HuH-7 (cell line): ENCODE data around the gene COL17A1.

Experiments used
- DNase-seq: peaks from one replicate; pipeline ENCODE4 v3.0.0; 2011; ENCODE audit warnings: low spot score

COL17A1 gene

DNA sequence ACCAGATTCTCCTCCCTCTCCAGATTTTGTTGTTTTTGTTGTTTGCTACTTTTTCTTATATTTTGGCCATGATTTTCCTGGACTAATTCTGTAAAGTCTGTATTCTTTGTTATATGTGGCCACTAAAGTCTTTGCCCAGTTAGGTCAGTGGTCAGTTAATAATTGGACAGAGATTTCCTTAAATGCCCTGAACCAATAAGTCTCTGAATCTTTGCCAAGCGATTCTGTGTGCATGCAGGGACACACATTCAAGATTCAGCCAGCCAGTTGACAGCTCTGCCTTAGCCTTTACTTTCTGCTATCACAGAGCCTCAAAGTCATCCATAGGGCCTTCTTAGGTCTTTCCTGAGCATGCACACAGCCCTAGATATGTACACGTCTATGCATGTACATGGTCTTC is 11.0 kb upstream of the COL17A1 start:
- no peak for DNase-seq

DNA sequence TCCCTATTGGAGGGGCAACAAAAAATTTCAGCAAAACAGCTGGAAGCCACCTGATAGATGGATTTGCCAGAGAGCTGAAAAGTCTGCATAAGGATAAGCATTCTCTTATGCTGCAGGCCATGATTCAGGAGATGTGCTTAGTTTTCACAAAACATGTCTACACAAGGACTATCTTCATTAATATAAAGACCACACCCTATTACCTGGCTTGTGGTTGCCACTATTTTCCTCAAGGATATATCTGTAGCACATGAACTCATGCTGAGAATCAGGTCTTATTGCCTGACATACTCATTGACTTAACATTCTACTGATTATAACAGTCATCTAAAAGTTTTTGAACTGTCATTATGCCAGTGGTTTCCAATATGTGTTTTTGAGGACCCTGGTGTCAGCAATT is 7.1 kb upstream of the COL17A1 start:
- DNase-seq = no peak

DNA sequence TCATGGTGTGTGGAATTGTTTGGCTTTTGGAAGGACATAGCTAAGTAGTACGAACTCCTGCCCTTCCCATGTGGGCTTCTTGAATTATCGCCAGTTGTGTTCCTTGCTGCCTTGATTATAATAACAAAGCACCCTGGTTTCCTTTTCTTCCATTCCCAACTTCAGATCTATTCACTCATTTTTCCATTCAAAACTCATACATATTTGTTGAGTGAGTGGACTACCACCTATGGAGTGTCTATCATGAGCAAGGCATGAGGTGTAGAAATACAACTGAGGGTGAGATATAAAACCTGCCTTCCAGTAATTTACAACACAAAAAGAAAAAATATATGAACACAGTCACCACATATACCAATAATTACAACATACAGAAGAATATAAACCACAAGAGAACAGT is 4.9 kb upstream of the COL17A1 start:
- no peak for DNase-seq

DNA sequence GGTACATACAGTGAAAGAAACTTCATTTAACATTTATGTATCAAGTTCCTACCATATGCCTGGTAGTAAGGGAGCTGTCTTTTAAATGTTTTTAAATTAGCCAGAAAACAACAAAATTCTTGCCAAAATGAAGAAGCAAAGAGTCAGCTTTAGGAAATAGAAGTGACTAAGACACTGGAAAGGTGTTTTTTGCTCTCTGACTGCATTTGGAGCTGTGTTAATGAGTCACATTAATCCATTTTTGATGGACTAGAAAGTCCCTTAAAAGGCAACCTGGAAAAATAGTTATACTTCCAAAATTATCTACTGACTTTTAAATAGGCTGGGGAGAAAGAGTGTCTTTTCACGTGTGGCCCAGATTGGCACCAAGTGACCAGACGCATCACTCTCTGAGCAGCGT is 3.9 kb upstream of the COL17A1 start:
- DNase-seq = no peak

DNA sequence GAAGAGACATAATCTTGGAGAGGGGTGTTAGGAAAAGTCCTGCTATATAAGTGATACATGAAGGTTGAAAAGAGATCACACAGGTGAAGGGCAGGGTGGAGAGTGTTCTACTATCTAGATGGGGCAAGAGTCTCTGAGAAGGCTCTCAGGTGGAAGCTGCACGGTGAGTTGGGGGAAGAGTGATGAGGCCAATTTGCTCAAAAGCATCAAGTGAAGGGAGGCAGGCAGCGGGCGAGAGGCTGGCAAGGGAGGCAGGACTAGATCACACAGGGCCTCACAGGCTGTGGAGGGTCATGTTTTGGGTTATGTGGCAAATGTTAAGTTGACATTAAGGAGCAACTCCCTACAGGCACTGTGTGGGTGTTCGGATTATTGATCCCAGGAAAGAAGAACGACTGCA is 2.6 kb upstream of the COL17A1 start:
- DNase-seq = no peak

DNA sequence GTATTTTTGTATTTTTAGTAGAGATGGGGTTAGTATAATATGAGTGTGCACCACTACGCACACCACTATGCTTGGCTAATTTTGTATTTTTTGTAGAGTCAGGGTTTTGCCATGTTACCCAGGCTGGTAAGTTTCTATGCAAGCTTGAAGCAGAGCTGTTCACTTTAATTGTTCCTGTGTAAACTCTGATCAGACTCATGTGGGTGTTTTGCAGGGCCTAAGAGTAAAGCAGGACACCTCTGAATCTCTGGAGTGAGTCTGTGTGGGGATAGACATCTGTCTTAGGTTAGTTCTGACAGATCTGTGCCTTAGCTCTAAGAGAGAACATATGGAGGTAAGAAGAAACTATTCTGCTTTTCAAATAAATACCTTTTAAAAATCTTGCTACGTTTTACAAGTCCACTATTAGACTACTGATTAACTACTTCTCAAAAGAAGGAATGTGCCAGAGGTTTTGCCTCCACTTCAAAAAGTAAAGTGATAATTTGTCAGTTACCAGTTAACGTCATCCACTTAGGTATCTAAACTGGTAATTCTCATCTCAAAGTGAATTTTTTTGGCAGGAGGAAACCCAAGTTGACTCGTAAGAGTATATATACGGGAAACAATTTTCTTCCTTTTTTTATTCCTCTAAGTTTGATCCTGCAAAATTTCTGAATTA is 1.1 kb downstream of the COL17A1 start:
- DNase-seq = no peak

DNA sequence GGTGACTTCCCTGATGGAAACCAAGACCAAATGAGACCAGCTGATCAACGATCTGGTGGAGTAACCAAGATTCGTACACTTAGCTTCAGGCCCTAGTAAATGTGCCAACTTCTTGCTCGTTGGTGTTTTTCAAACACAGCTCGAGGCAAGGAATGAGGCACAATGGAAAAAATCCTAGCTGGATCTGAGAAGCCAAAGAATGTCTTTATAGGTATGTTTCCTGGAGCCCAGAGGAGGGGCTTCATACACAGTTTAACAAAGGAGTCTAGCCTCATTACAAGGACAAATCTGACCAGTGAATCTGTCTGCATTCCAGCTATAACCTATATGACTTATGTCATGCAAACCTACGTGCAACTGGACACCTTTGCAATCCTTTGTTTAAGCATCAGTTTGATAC is 3.7 kb downstream of the COL17A1 start:
- DNase-seq = no peak

DNA sequence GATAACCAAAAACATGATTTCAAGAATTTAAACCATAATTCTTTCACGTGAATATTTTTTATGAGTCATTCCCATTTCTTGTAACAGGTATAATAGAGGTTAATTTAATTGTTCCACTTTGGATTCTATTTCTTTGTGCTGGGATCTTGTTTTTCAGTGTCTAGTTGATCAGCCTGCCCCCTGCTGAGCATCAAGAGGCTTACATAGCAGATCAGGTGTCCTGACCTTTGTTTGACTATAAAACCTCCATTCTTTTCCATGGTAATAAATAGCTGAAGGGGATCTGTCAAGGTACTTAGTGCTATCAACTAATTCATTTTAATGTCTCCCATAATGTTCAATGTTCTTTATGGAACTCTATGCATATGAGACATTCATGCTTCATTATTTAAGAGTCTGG is 4.9 kb downstream of the COL17A1 start:
- peak; percentile 38 for DNase-seq

DNA sequence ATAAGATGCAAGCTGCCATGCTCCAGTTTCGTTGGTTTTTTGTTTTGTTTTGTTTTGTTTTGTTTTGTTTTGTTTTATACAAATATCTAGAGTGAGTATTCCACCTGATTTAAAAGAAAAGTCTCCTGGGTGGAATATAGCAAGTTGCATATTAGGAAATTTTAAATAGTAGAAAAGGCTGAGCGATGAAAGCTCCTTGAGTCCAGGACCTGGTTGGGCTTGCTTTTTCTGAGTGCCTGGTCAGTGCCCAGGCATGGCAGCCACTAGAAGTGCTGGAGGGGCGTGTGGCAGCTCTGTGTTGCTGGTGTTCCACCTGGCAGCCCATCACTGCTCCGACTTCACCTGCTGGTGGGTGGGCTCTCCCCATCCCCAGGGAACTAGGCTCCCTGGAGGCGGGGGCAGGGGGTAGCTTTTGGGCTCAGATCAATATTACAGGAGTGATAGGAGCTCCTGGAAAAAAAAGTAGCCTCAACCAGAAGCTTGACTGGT is 8.0 kb downstream of the COL17A1 start:
- no peak for DNase-seq

DNA sequence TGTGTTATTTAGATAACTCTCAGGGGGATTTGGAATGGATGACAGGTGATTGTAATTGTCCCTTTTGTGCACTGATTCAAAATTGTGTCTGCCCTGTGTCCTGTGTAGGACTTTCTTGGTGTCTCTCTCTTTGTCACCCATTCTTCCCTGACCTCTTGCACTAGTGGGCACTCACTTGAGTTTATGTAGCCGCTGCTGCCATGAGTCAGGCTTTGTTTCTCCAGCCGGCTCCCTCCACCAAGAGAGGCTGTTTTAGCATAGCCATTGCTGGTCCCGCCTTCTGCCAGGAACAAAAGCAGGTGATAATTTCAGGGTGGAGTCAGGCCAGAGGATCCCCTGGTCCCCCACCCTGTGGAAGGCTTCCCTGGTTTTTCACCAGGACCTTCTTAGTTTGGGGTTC is 8.4 kb downstream of the COL17A1 start:
- no peak for DNase-seq

DNA sequence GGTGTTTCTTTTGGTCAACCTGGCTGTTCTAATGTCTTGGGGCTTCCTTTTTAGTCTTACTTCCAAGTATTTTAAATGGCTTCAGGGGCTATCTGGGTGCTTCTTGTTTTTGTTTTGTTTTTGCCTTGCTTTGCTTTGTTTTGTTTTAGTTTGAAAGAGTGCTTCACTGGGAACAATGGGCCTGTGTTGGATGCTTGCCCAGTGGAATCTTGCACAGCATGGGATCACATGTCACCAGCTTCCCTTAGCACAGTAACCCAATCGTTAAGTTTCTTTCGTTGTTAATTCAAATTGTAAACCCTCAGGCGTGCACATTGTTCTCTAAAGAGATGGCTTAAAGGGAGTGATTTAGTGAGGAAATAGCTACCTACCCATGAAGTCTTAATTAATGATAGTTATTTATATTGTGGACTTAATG is 8.9 kb downstream of the COL17A1 start:
- no peak for DNase-seq

DNA sequence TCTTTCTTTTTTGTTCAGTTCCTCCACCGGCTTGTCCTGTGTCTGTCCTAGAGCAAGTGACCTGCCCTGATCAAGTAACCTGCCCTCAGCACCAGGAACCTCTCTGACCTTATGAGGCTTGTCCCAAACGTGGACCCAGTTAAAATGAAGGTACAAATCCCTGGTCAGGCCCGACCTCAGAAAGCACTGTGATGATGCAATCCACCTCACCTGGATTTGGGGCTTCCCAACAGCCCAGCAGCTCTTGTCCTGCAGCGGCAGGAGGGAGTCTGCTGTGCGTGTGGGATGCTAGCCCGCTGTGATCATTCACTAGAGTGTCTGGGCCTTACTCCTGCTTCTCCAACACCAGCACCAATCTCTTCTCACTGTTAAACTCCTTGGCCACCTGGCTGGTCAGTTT is 11.2 kb downstream of the COL17A1 start:
- DNase-seq = no peak

DNA sequence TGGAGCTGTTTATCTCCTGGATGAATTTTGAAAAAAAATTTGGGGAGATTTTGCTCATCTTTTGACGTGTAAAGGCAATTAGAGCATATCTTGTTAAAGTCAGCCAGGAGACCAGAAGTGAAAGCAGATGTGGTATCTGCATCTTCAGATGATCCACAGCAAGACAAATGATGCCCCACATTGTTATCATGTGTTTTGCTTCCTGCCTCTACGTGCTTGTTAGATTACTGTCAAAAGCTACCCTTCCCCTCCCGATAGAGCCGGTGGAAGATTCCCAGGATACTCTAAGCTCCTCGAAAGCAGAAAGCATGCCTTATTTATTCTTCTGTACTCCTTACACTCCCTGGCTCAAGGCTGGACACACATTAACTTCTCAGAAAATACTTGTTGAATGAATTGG is 12.9 kb downstream of the COL17A1 start:
- DNase-seq = no peak

DNA sequence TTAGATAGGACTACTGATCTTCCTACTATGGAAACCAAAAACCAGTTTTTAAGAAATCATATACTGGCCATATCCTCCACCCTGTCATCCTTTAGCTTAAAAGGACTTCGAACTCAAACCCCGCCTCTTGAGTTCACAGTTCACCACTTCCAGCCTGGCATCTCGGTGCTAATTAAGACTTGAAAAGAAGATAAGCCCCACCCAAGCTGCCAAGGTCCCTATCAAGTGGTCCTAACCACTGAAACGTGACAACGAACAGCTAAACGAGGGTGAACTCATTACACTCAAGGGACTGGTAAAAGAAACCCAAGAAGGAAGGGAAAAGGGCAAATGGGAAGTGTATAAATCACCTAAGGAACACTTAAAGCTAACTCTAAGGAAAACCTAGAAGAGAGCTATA is 16.1 kb downstream of the COL17A1 start:
- DNase-seq = no peak

DNA sequence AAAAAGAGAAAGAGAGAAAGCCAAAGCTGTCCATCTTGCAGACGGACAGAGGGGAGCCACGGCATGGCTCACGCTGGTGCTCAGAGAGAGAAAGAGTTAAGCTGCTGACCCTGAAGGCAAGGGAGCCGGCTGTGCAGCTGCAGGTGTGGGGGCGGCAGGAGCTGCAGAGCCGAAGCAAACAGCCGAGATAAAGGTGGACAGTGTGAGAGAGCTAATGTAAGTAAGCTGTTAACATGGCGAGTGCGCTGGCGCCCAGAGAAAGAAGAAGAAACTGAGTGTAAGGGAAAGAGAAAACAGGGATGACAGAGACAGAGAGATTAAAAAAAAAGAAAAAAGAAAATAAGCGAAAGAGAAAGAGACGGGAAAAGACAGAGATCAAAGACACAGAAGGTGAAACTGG is 18.2 kb downstream of the COL17A1 start:
- no peak for DNase-seq

DNA sequence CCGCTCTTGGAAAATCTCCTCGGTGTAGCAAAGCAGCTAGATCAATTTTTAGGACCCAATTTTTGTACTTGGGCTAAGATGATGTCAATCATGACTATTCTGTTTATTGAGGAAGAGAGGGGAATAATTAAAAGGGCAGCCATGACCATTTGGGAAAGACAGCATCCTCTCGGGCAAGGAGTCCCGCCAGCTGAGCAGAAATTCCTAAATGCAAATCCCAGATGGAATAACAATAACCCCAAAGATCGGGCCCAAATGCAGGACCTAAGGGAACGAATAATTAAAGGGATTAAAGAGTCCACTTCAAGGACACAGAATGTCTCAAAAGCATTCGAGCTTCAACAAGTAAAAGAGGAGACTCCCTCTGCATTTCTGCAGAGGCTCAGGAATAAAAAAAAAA is 18.7 kb downstream of the COL17A1 start:
- DNase-seq = no peak

DNA sequence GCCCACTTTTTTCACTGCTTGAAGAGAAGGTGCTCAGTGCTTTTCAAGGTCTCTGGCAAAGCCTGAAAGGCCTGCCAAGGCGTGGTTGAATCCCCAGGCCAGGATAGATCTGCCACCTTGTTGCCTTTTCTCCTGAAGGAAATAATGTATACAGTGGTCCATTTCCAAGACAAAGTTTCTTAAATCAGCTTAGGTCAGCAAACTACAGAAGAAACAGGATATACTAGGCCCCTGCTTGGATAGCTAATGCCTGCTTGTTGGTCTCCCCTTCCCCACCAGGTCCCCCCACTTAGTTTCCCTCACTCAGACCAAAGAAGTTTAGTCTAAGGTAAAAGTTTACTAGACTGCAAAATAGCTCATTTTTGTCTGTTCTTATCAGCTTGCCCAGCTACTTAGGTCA is 19.9 kb downstream of the COL17A1 start:
- no peak for DNase-seq

DNA sequence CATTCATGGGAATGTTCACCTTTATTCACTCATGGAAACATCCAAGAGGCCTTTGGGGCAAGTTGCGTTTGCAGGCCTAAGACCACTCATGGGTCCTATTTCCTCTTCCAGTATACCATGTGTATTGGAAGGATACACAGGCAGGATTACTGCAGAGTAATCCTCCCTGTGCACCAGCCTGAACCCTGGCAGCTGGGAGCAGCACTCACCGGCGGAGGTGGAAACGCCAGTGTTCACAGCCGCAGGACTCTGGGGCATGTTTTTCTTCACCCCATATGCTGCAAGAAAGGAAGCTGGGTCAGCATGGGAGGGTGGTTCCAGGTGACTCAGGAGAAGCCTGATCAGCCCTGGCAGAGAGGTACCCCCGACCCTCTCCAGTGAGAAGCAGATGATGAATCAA is 24.5 kb downstream of the COL17A1 start:
- DNase-seq = no peak

DNA sequence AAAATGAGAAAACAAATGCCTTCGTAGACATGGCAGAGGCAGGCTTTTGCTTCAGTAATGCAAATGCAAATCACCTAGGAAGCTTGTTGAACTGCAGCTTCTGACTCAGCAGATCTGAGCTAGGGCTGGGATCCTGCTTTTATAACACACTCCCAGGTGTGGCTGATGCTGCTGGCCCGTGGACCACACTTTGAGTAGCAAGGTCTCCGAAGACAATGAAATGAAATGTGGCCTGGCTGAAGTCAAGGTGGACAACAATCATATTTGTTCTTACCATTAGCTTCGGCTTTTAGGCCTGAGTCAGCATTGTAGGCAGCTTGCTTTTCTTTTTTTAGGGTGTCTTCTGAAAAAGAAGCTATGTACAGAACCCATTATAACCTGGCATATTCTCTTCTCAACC is 26.3 kb downstream of the COL17A1 start:
- no peak for DNase-seq

DNA sequence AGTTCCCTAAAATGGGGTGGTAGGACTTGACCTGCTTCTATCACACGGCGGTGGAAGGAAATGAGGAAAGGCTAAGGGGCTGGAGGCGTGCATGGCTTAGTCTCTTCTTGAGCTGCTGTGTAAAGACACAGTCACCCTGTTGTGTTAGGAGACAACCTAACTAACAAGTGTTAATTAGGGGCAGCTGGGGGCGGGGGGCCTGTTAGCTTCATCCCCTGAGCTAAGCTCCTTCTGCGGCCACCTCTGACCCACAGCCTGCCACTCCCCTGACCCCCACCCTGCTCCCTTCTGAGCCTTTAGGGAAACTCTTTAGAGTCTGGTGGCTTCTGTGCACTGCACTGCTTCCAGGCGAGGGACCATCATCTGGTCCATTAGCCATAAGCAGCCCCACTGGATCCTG is 28.0 kb downstream of the COL17A1 start:
- DNase-seq = no peak

DNA sequence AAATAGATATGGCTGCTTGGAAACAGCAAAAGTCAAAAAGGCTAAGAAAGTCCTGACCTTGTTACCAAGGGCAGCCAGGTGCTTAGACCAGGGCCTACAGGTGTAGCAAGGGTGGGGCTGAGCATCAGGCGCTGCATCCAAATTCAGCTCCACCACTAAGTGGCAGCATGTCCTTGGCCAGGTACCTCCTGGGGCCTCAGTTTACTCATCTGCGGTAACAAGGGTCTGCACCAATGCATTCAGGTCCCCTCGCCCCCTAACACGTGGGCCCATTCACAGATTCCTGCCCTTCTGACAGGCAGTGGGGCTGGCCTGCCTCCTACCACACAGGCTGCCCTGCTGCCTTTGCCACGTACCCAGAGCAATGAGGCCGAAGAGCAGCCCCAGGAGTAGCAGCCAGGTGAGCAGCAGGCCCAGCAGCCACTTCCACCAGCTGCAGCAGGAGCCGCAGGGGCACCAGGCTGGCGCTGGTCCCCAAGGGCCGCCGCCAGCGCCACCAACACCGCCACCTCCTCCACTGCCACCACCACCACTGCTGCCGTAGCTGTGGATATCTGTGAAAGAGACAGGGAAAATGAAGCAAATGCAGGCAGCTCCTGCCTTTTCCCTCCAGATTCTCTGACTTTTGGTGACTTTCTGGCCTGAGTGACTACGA is 28.9 kb downstream of the COL17A1 start:
- no peak for DNase-seq

DNA sequence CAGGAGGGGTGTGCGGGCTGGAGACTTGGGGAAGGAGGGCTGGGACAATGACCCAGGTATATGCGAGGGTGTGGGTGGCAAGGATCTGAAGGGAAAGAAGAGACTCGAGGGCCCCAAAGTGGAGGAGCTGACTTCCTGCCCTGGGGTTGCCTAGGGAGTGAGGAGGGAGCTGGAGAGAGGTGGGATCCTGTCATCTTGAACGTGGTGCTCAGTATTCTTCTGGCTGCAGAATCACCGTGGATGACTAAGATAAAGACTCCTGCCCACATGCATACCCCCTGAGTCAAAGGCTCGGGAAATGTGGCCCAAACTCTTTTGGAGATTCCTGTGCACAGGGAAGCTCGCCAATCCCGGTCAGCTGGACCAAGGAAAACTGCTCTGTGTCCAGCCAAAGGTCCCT is 31.2 kb downstream of the COL17A1 start:
- no peak for DNase-seq

DNA sequence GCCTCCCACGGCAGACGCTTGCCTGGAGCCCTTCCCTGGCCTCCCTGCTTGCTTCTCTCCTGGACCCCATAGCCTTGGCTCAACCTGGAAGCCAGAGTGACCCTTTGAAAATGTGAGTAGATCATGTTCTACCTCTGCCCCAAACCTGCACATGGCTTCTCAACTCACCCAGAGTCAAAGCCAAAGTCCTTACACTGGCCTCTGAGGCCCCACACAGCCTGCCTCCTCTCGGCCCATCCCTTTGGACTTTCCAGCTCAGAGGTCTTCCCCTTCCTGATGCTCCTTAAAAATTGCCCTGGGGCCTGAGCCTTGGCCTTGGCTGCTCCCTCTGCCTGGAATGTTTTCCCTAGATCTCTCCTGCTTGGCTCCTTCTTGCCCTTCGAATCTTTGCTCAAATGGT is 32.5 kb downstream of the COL17A1 start:
- no peak for DNase-seq

DNA sequence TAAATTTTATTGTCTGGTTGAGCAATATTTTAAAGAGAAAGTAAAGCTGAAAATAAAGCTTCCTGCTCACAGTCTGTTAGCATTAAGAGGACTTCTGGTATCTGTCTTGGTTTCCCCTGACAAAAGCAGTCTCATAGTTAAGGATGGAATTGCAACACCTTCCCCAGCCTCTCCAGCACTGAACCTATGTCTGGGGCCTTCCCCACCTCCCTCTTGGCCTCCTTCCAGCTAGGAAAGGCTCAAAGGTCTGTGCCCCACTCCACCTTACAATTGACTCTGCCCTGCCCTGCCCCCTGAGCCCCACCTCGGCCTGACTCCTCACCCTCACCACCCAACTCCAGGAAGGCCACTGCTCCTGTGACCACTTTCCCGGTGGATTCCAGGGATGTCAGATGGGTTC is 33.2 kb downstream of the COL17A1 start:
- DNase-seq = no peak
